Fibroblast of lung (primary cell): ENCODE measurements around the gene FUOM.

ENCODE experiments used
- CTCF ChIP-seq, 2 donors: IDR thresholded peaks in 1 of 2; conservative IDR thresholded peaks in 1 of 2; 1 replicate in 1 of 2; 2 replicates in 1 of 2; pipeline ENCODE4 v1.5.1; 2011 to 2012; ENCODE audit warnings: low read length in 2 of 2, control low read depth in 1 of 2, inconsistent platforms in 1 of 2, low read depth in 1 of 2, mild to moderate bottlenecking in 1 of 2
- EZH2 ChIP-seq: IDR thresholded peaks from 2 replicates; pipeline ENCODE4 v1.5.1; 2012; ENCODE audit warnings: low read length, control low read depth, mild to moderate bottlenecking; ENCODE audit errors: missing control alignments

GRCh38 chr10:133312016-133312768 is 45.6 kb downstream of the FUOM start:
- TF ChIP-seq CTCF (conservative IDR thresholded peaks at IDR 0.05 in 1 of 2, IDR thresholded peaks at IDR 0.05 in 1 of 2; ENCODE audit: low read depth in 1 of 2, low read length in 2 of 2) (no peak), EZH2 (no peak)
